D721Med (cell line): ENCODE measurements around the gene AQP12B.

Source experiments
- DNase-seq: peaks from one replicate; pipeline ENCODE4 v3.0.0; 2011; ENCODE audit warnings: low spot score; ENCODE audit not compliant: insufficient read length
- FAIRE-seq: peaks from 2 replicates; lab custom pipeline; 2011; peaks lifted over from hg19 to GRCh38; lab: Jason Lieb, UNC
- TF ChIP-seq, protein P1 (sequence below): IDR thresholded peaks from 2 replicates; pipeline ENCODE4 v1.5.1; 2012; ENCODE audit warnings: mild to moderate bottlenecking, control low read depth; ENCODE audit not compliant: insufficient read depth; ENCODE audit errors: missing control alignments

AQP12B gene

DNA sequence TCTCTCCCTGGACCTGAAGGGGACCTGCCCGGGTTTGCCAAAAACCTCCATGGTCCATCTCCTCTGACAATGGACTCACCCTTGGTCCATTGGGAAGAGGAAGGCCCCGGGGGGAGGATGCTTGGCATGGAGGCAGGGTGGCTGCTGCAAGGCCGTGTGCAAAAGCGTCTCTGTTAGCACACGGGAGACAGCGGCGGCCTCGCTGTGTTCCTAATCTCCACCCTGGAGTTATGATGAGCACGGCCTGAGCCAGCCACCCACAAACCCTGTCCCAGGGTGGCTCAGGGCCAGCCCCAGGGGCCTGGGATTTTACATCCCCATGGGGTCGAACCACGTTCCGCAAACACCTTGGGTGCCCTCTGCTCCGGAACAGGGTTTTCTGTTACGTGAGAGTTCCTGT is 44.8 kb upstream of the AQP12B start:
- FAIRE-seq (no peak), DNase-seq (no peak)
- TF ChIP-seq, protein P1, sequence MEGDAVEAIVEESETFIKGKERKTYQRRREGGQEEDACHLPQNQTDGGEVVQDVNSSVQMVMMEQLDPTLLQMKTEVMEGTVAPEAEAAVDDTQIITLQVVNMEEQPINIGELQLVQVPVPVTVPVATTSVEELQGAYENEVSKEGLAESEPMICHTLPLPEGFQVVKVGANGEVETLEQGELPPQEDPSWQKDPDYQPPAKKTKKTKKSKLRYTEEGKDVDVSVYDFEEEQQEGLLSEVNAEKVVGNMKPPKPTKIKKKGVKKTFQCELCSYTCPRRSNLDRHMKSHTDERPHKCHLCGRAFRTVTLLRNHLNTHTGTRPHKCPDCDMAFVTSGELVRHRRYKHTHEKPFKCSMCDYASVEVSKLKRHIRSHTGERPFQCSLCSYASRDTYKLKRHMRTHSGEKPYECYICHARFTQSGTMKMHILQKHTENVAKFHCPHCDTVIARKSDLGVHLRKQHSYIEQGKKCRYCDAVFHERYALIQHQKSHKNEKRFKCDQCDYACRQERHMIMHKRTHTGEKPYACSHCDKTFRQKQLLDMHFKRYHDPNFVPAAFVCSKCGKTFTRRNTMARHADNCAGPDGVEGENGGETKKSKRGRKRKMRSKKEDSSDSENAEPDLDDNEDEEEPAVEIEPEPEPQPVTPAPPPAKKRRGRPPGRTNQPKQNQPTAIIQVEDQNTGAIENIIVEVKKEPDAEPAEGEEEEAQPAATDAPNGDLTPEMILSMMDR = no peak

DNA sequence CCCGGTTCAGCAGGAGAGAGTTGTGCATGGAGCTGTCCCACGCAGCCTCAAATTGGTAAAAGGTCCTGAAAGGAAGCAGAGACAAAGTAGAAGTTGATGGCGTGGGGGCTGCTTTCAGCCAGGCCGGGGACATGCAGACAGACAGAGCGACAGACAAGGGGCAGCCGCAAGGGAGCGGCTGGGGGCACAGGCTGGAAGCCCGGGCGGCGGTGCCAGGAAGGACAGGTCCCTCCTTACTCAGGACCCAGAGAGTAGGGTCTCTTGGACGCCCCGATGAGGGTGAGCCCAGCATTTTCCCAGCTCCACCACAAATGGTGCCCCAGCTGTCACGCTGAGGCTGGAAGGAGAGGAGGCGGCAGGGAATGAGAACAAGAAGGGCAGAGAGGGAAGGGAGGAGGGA is 44.2 kb upstream of the AQP12B start:
- TF ChIP-seq, protein P1 = no peak
- FAIRE-seq (no peak), DNase-seq (no peak)

DNA sequence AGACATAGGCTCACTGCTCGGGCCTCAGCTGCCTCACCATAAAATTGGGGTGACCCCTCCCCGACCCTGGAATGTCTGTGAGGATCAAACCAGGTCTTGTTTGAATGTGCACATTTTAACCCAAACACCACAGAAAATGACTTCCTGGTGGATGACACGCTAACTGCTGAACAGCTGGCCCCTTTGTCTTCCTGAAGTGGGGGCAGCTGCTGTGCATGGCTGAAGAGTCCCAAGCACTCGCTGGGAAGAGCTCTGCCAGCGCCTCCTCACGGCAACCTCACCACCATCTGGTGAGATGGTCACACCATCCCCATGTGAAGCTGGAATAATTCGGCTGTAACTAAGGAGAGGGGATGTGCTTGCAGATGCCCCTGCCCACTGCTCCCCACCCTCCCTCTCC is 43.0 kb upstream of the AQP12B start:
- TF ChIP-seq, protein P1 = no peak
- no peak for DNase-seq
- no peak for FAIRE-seq

DNA sequence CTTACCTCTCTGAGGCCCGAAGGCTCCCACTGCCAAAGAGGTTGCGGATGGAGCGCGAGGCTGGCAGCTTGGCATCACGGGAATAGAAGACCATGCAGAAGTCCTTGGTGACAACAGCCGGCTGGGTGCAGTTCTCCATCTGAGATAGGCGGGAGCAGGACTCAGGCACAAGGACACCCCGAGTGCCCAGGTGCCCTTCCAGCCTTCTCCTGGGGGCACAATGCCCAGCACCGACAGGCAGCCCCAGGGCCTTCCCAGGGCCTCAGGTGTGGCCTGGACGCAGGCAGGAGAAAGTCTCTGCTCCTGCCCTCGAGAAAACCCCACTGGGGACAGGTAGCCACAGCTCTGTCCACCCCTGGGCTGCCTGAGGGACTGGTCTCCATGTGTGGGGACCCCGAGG is 42.6 kb upstream of the AQP12B start:
- no peak for DNase-seq
- TF ChIP-seq, protein P1 = no peak
- FAIRE-seq = no peak

DNA sequence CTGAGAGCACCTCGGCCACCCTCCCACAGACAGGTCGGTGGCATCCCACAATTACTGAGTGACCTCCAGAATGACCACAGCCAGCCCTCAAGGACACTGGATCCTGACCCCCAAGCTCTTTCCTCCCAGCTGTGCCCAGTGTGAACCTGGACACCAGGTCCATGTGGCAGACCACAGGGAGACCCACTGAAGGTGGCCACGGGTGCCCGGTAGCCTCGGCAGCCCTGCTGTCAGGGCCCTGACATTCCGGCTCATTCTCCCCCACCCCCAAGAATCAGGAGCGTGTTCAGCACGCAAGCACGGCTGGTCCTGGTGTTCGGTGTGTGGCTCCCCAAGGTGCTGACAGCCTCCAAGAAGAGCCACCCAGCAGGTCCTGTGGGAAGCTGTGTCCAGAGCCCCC is 41.7 kb upstream of the AQP12B start:
- FAIRE-seq = no peak
- DNase-seq = no peak
- TF ChIP-seq, protein P1 = no peak

DNA sequence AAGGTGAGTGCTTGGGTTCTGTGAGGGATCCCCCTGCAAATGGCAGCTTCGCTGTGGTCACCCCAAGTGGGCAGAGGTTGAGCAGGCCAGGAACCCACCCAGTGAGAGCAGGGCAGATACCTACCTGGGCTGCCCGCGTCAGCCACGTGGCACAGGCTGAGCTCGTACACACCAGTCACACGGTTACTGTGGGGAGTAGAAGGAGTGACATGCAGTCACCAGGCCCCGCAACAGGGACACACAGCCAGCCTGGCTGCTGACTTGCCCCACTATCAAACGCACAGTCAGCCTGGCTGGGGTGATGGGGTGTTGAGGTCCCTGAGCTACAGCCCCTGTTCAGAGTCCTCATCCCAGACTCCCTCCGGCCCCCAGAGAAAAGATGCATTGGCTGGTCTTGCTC is 41.2 kb upstream of the AQP12B start:
- no peak for FAIRE-seq
- TF ChIP-seq, protein P1 = no peak
- no peak for DNase-seq

DNA sequence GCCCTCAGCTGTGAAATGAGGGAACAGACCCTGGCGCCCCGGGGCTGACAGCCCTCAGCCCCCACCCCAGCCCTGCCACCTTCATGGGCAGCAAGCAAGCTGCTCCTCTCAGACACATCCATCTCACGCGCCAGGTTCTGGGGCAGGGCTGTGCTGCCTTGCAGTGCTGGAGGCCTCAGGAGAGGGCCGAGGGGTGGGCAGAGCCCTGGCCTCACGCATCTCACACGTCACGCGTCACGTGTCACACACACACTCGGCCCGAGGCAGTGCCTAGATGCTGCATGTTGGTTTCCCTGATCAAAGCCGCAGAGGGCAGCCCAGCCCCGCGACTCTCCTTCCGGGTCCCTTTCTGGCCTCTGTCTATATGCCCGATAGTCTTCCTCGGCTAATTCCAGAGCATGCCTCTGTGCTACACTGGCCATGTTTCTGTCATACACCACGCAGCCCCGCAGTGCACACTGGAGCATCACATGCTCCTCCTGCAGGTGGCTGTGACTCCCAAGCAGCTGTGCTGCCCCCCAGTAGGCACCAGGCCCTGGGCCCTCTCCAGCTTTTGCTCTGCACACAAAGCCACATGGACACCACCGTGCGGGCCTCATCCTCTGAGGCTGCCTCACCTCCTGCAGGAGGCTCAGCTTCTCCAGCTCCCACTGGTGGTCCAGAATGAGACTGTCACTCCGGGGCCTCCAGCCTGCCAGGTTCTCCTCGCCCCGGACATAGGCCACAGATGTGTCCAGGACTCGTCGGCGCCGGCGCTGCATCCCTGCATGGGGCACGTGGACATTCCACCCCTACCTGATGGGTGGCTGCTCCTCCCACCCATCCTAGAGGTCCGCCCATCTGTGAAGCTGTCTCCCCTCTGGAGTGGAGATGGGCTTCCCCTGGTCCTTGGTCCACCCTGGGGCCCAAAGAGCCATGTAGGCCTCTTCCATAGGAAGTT is 40.4 kb upstream of the AQP12B start:
- DNase-seq (no peak), FAIRE-seq (no peak)
- TF ChIP-seq, protein P1 = no peak
